Stimulated activated CD4-positive, alpha-beta T cell treated with anti-CD3 and anti-CD28 coated beads, Interleukin-15, amount 100 ng/mL, for 1 hour (primary cell): ENCODE measurements around the gene STAT5A.
"Not testable (repeated sequence)": the region's sequence is repeated elsewhere in the genome, so short reads cannot be mapped to it uniquely, and the experiment has no call there.

Experiments
- DNase-seq, 2 donors: peaks; one replicate each; pipeline ENCODE4 v3.0.0-alpha.2; 2020; ENCODE audit warnings: low read depth in 1 of 2, low spot score in 1 of 2

The STAT5A gene

DNA sequence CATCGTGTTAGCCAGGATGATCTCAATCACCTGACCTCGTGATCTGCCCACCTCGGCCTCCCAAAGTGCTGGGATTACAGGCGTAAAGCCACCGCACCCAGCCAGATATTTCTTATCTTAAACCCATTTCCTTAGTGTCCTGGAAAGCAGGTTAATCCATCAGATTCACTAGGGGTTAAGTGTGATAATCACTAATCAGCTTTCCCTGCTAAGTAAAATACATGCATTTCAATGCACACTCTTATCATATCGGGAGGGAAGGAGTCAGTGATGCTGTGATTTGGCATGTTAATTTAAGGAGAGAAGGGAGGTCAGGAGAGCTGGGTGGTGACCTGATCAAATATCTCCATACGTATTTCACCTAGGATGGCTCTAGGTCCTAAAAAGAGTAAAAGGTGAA lies 70.8 kb downstream of the STAT5A start:
- no peak for DNase-seq

DNA sequence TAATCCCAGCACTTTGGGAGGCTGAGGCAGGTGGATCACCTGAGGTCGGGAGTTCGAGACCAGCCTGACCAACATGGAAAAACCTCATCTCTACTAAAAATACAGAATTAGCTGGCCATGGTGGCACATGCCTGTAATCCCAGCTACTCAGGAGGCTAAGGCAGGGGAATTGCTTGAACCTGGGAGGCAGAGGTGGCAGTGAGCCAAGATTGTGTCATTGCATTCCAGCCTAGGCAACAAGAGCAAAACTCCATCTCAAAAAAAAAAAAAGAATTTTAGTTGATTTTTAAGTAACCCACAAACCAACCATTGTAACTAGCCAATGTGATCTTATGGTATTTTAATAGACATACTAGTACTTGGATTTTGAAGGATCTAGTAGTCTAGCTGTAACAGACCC lies 72.1 kb downstream of the STAT5A start:
- DNase-seq: not testable (repeated sequence)
